ENCODE measurements around the gene CD48.
"Not testable (repeated sequence)": the region's sequence is repeated elsewhere in the genome, so short reads cannot be mapped to it uniquely, and the experiment has no call there.

The CD48 gene

GRCh38 chr1:160674415-160674814, 37.2 kb downstream of the CD48 start:
- DNase-seq: no peak

GRCh38 chr1:160672789-160673695, 38.6 kb downstream of the CD48 start:
- DNase-seq: no peak

DNA sequence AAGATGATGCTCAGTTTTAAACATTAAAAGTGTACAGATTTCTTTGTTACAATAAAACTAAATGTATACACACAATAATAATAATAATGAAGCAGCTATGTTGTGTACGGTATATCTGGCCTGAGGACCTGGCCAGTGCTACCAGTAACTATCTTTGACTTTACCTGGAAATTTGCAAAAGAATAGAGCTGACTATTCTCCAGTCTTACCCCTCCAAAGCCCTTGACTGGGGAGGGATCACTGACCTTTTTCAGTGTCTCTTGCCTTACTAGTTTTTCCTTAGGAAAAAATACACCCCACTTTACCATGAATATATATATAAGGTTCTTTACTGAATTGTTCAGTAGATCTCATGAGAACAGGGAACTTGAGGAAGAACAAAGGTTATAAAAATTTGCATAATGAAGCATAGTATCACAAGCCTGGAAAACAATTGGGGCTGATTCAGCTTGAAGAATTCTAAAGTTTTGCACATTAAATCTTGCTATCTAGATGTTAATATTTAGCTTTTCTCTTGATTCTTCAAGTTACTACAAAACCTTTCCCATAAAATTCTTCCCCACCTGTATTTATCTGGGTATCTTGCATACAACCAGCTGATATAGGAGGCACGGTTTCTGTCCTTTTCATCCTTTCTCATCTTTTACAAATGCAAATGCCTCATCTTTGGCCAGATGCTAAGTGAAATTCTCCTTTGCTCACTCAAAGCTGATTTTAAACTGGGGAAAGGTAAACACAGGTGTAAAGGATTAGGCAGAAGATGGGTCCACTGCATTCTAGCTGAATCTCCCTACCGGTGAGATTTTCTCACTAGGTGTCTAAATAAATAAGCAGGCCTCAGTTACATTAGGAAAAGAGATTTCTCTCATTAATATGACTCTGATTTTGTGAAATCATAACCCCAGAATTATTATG, 39.8 kb downstream of the CD48 start:
- DNase-seq: no peak

GRCh38 chr1:160670701-160671100, 40.9 kb downstream of the CD48 start:
- DNase-seq: no peak

- no peak for DNase-seq
These were observed 41.8 kb downstream of the CD48 start for GRCh38 chr1:160669802-160670201.

- no peak for DNase-seq
These were observed 42.3 kb downstream of the CD48 start for GRCh38 chr1:160669276-160669675.

DNA sequence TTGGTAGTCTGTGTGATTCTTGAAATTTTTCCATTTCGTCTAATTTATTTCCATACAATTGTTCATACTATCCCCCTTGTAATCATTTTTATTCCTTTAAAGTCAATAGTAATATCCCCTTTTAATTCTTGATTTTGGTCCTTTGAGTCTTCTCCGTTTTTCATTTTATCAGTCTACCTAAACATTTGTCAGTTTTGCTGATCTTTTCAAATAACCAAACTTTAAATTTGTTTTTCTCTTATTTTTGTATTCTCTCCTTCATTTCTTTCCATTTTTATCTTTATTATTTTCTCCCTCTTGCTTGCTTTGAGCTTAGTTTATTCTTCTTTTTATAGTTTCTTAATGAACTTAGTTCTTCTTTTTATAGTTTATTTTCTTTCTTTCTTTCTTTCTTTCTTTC, 43.7 kb downstream of the CD48 start:
- no peak for DNase-seq

GRCh38 chr1:160666079-160666442, 45.6 kb downstream of the CD48 start:
- no peak for DNase-seq

DNA sequence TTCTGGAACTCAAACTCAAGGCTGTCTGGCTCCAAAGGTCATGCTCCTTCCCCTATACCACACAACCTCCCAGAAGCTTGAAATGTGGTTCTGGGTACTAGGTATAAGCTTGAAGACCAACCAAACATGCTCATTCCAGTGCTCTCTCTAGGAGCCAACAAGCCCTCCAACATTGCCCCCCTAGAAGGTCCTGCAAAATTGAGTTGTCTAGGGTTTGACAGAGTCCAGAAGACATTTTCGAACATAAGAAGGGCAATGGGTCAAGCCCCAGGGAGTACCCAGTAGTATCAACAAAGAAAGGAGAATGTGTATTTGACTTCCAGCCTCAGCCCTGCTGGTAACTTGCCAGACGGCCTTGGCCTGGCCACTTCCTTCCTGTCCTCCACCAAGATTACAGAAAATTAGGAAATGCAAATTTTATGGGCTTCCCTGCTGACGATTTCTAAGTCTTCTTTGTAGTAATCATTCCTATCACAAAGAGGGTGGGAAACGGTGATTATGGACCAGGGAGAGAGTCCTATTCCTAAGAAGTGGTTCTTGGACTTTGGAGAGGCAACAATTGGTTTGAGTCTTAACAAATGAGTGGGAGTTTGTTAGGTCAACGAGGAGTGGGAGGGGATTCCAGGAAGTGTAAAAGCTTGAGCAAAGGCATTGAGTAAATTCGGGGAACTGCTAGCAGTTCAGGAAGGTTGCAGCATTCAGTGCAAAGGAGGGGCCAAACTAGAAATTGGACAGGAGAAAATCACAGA, 46.1 kb downstream of the CD48 start:
- DNase-seq: no peak

- DNase-seq: no peak
These were observed 47.0 kb downstream of the CD48 start for GRCh38 chr1:160664573-160665051.

DNA sequence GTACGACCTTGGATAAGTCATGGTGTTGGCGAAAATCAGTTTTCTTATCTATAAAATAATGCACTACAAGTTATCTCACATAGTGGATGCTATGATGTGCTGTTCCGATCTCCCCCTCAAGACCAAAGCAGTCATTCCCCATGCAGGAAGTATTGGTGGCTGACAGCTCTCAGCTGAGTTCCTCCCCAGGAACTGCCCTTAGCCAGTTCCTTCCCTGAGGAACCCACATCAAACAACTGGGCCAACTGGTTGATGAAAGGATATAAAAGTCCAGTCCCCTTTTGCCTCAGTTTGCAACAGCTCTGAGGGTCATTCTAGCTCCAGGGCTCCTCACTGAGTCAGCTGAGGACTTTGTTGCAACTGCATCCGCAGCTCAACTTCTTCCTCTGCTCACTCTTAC, 48.7 kb downstream of the CD48 start:
- no peak for DNase-seq

DNA sequence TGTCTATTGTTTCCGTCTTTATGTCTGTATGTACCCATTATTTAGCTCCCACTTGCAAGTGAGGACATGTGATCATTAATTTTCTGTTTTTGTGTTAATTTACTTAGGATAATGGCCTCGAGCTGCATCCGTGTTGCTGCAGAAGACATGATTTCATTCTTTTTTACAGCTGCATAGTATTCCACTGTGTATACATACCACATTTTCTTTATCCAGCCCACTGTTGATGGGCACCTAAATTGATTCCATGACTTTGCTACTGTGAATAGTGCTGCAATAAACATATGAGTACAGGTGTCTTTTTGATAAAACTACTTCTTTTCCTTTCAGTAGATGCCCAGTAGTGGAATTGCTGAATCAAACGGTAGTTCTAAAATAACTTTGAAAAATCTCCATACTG, 52.1 kb downstream of the CD48 start:
- no peak for DNase-seq

DNA sequence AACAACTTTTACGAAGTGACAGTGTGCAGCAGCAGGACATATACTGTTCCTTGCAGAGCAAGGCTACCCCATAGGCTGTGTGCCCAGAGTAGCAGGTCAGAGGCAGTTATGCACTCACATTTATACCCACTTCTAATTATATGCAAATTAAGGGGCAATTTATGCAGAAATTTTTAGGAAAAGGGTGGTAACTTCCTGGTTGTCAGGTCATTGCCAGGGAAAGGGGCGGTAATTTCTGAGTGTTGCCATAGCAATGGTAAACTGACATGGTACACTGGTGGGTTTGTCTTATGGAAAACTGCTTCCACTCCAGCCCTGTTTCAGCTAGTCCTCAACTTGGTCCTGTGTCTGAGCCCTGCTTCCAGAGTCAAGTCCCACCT, 52.8 kb downstream of the CD48 start:
- DNase-seq: no peak

DNA sequence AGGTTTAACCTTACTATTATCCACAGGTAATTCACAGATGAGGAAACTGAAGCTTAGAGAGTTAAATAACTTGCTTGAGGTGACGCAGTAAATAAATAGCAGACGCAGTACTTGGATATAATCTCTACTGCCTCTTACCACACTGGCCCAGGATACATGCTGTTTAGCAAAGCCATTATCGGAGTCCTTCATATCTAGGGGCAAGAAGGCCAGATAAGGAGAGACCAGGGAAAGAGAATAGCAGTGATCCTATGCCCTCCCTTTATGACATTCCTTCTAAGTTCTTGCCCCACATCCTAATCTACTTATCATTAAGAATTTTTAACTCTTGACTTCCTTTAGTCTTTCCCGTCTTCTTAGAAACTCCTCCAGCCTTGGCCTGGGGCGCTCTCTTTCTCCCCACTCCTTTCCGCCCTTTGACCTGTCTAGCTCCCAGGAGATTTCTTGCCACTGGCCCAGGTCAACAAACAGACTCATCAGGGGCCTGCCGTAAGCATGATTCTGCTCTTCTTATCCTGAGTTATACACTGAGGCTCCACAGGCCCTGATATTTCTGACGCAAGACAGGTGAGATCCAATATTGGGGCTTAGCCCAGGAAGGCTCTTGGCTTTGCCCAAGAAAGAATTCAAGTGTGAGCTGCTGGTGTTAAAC, 53.3 kb downstream of the CD48 start:
- no peak for DNase-seq

GRCh38 chr1:160657250-160657781, 54.3 kb downstream of the CD48 start:
- no peak for DNase-seq

DNA sequence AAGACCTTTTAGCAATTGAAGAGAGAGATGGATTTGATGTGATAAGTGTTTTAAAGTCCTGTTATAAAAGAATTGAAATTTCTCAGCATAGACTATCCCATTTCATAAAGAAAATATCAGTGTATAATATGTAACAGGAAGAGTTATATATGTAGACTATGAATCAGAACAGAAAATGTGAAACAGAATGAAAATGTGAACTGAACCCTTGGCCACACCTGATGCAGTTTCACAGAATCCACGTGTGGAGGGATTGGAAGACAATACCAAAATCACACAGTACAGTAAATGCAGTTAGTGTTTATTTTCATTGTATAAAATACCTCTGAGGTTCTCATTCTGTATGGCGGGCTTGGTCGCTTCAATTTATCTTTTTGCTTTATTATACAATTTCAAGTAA, 54.9 kb downstream of the CD48 start:
- DNase-seq: no peak

GRCh38 chr1:160653620-160654016, 58.0 kb downstream of the CD48 start:
- DNase-seq: no peak

DNA sequence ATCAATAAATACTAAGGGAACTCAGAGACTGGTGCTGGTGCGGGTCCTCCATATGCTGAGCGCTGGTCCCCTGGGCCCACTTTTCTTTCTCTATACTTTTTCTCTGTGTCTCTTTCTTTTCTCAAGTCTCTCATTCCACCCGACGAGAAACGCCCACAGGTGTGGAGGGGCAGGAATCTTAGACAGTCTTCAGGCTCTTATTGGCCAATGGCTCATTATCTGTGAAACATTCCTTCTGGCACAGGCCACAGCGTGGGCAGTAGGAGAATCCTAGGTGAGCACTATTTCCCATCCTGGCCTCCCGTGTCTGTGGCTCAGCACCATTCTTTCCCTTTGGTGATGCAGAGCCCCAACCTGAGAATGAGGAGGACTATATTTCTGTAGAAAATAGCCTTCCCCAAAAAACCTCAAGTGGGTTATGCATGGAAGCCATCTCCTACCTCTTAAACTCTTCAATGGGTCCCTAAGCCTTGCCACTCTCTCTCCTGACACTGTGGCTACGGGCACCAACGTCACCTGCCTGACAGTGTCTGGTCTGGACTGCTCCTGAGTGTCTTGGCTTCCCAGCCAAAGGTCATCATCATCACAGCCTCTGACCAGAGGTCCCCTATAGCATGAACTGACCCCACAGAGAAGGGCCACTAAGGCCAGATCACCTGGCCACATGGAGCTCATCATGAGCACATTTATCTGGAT, 58.5 kb downstream of the CD48 start:
- DNase-seq: no peak

DNA sequence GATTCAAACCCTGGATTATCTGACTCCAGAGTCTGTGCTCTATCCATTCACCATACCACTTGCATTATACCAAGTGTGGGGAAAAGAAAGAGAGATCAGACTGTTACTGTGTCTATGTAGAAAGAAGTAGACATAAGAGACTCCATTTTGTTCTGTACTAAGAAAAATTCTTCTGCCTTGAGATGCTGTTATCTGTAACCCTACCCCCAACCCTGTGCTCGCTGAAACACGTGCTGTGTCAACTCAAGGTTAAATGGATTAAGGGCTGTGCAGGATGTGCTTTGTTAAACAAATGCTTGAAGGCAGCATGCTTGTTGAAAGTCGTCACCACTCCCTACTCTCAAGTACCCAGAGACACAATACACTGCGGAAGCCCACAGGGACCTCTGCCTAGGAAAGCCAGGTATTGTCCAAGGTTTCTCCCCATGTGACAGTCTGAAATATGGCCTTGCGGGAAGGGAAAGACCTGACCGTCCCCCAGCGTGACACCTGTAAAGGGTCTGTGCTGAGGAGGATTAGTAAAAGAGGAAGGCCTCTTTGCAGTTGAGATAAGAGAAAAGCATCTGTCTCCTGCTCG, 59.5 kb downstream of the CD48 start:
- DNase-seq: not testable (repeated sequence)

DNA sequence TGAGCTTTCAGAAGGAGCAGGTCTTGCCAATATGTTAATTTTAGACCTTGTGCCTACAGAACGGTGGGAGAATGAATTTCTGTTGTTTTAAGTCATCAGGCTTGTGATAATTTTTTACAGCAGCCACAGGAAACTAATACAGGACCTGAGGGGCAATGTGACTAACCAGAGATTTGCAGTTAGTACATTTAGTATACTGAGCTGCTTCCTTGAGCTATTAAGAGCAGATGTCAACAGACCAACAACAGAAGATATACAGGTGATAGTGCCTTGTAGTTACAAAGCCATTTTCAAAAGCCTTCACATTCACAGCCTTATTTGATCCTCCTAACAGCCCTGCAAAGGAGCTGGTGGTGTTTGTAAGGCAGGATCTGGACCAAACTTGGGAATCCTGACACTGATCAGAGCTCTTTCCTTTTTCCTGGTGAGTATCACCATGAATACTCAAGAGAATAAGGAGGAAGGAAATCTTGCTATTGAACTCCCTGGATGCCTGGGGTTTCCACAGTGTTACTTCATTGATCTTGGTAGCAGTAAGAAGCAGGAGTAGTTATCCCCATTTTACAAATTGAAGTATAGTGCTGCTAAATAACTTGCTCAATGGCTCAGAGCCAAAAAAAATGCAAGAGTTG, 60.1 kb downstream of the CD48 start:
- no peak for DNase-seq

DNA sequence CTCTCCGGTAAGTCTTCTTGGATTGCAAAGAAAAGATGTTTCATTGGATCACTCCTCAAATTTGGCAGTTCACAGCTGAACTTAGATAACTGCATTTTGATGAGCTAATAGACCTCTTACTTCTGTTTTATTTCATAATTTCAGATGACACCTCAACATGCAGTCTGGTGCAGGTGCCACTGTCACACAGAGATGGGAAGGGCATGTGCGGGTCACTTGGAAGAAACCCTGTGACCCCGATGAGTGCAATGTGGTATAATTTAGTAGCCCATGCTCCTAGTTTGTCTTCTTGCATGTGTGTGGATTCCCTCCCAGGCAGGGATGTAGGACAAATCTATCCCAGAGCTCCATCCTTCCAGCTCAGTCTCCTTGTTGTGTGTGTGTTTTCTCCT, 64.3 kb downstream of the CD48 start:
- no peak for DNase-seq
